ENCODE results near the gene CHURC1.
"Not testable (repeated sequence)": the region's sequence is repeated elsewhere in the genome, so short reads cannot be mapped to it uniquely, and the experiment has no call there.

The CHURC1 gene

GRCh38 chr14:64891839-64892375, 22.3 kb upstream of the CHURC1 start:
- in situ Hi-C loops (cut with HindIII; ENCODE audit: low pct_ligation_motif_present, low pct_unique_long_range_greater_than_20kb, low sequenced_read_pairs), result no loop called here
- DNase-seq, result peak; percentile 57

GRCh38 chr14:64899958-64900357, 14.3 kb upstream of the CHURC1 start:
- DNase-seq, result no peak
- in situ Hi-C loops (cut with HindIII; ENCODE audit: low pct_ligation_motif_present, low pct_unique_long_range_greater_than_20kb, low sequenced_read_pairs), result no loop called here

DNA sequence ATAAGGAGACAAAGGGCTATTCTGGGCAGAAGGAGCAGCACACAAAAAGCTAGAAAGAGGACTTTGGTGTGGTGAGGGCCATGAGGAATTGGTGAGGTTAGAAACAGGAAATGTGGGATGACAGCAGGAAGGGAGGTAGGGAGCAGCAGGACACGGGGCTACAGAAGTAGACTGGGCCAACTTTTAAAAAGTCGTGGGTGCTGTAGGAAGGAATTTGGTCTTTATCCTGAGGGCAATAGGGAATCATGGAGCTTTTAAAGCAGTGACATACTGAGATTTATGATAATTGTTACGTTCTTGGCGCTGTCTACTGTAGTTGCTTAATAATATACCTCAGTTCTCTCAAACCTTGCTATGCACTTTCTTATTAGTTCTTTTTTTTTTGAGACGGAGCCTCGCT, 8.2 kb upstream of the CHURC1 start:
- no peak for DNase-seq
- in situ Hi-C loops (cut with HindIII; ENCODE audit: low pct_ligation_motif_present, low pct_unique_long_range_greater_than_20kb, low sequenced_read_pairs), result no loop called here

GRCh38 chr14:64910847-64911495, 3.3 kb upstream of the CHURC1 start:
- in situ Hi-C loops (cut with HindIII; ENCODE audit: low pct_ligation_motif_present, low pct_unique_long_range_greater_than_20kb, low sequenced_read_pairs), result no loop called here
- DNase-seq, result peak; percentile 36

GRCh38 chr14:64912261-64912660, 2.0 kb upstream of the CHURC1 start:
- in situ Hi-C loops (cut with HindIII; ENCODE audit: low pct_ligation_motif_present, low pct_unique_long_range_greater_than_20kb, low sequenced_read_pairs), result no loop called here
- DNase-seq, result no peak

DNA sequence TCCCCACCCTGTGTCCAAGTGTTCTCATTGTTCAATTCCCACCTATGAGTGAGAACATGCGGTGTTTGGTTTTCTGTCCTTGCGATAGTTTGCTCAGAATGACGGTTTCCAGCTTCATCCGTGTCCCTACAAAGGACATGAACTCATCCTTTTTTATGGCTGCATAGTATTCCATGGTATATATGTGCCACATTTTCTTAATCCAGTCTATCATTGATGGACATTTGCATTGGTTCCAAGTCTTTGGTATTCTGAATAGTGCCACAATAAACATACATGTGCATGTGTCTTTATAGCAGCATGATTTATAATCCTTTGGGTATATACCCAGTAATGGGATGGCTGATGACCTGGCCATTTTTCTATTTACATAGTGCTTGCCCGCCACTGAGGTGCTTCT, 778 bp upstream of the CHURC1 start:
- in situ Hi-C loops (cut with HindIII; ENCODE audit: low pct_ligation_motif_present, low pct_unique_long_range_greater_than_20kb, low sequenced_read_pairs), result not testable (repeated sequence)

GRCh38 chr14:64915029-64915424, 772 bp downstream of the CHURC1 start:
- in situ Hi-C loops (cut with HindIII; ENCODE audit: low pct_ligation_motif_present, low pct_unique_long_range_greater_than_20kb, low sequenced_read_pairs), result no loop called here
- DNase-seq, result no peak

More for the DNA sequence above, 778 bp upstream of the CHURC1 start:
- DNase-seq, result not testable (repeated sequence)

DNA sequence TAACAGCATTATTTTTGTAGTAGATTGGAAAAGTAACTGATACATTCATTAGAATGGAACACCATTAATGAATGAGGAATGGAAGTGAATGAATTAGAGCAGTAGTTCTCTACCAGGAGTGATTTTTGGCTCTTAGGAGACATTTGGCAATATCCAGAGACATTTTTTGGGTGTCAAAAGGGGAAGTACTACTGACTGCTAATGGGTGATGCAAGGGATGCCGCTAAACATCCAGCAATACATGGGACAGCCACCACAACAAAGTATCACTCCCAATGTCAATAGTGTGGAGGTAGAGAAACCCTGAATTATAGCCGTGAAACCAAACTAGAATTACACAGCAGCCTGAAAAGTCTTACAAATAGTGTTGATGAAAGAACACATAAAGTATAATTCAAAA, 1.5 kb downstream of the CHURC1 start:
- in situ Hi-C loops (cut with HindIII; ENCODE audit: low pct_ligation_motif_present, low pct_unique_long_range_greater_than_20kb, low sequenced_read_pairs), result no loop called here
- no peak for DNase-seq

- in situ Hi-C loops (cut with HindIII; ENCODE audit: low pct_ligation_motif_present, low pct_unique_long_range_greater_than_20kb, low sequenced_read_pairs), result no loop called here
- DNase-seq, result no peak
Measured at GRCh38 chr14:64918216-64918615, 4.0 kb downstream of the CHURC1 start.

- in situ Hi-C loops (cut with HindIII; ENCODE audit: low pct_ligation_motif_present, low pct_unique_long_range_greater_than_20kb, low sequenced_read_pairs), result no loop called here
- no peak for DNase-seq
Measured at GRCh38 chr14:64919215-64919614, 5.0 kb downstream of the CHURC1 start.

GRCh38 chr14:64919618-64920017, 5.4 kb downstream of the CHURC1 start:
- in situ Hi-C loops (cut with HindIII; ENCODE audit: low pct_ligation_motif_present, low pct_unique_long_range_greater_than_20kb, low sequenced_read_pairs), result no loop called here

DNA sequence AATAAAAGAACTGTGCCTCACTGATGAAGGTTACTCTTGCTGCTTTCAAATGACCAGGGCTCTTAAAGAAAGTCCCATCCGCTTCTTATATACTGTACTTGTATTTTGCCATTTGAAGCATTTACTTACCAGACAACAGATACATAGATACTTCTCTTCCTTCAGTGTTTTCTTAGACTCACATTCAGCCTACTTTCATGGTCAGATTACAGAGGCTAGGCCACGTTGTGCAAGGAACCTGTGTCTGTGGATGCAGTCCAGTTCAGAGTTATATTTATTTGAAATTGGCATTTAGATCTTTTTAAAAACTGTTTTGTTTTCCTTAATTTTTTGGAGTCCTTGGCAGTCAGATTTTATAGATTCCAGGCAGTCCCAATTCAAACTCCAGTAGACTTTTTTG, 6.2 kb downstream of the CHURC1 start:
- no peak for DNase-seq
- in situ Hi-C loops (cut with HindIII; ENCODE audit: low pct_ligation_motif_present, low pct_unique_long_range_greater_than_20kb, low sequenced_read_pairs), result no loop called here

More at GRCh38 chr14:64919618-64920017, 5.4 kb downstream of the CHURC1 start:
- no peak for DNase-seq

- in situ Hi-C loops (cut with HindIII; ENCODE audit: low pct_ligation_motif_present, low pct_unique_long_range_greater_than_20kb, low sequenced_read_pairs), result no loop called here
- no peak for DNase-seq
Measured at GRCh38 chr14:64923015-64923414, 8.8 kb downstream of the CHURC1 start.

GRCh38 chr14:64926398-64926995, 12.2 kb downstream of the CHURC1 start:
- in situ Hi-C loops (cut with HindIII; ENCODE audit: low pct_ligation_motif_present, low pct_unique_long_range_greater_than_20kb, low sequenced_read_pairs), result no loop called here
- no peak for DNase-seq

DNA sequence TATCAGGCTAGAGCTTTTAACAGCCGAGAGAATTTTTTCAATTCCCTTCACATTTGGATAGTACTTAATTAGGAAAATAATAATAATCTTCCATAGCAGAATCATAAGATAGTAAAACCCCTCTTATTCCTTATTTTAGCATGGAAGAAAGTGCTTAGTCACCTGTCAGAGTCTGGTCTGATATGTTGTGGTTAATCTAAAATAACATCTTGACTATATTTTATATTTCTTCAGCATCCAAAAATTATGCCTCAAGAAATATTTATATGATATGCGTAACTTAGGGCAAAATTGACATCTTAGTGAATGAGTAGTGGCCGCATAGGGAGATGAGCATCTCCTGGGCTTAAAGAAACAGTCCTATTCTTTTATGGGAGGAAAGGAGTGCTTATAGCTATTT, 12.8 kb downstream of the CHURC1 start:
- no peak for DNase-seq
- in situ Hi-C loops (cut with HindIII; ENCODE audit: low pct_ligation_motif_present, low pct_unique_long_range_greater_than_20kb, low sequenced_read_pairs), result no loop called here

GRCh38 chr14:64928239-64929013, 14.2 kb downstream of the CHURC1 start:
- DNase-seq, result no peak
- in situ Hi-C loops (cut with HindIII; ENCODE audit: low pct_ligation_motif_present, low pct_unique_long_range_greater_than_20kb, low sequenced_read_pairs), result no loop called here

- DNase-seq, result no peak
- in situ Hi-C loops (cut with HindIII; ENCODE audit: low pct_ligation_motif_present, low pct_unique_long_range_greater_than_20kb, low sequenced_read_pairs), result no loop called here
Measured at GRCh38 chr14:64929014-64929359, 14.7 kb downstream of the CHURC1 start.

- in situ Hi-C loops (cut with HindIII; ENCODE audit: low pct_ligation_motif_present, low pct_unique_long_range_greater_than_20kb, low sequenced_read_pairs), result no loop called here
- DNase-seq, result no peak
Measured at GRCh38 chr14:64930085-64930843, 16.0 kb downstream of the CHURC1 start.

DNA sequence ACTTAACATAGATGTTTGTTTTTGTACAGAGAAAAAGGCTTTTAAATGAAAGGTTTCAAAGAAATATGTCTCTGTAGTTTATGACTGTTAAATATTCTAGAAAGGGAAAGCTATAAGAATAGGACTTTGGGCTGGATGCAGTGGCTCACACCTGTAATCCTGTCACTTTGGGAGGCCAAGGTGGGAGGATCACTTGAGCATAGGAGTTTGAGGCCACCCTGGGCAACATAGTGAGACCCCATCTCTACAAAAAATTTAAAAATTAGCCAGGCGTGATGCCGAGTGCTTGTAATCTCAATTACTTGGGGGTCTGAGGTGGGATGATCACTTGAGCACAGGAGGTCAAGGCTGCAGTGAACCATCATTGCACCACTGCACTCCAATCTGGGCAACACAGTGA, 16.9 kb downstream of the CHURC1 start:
- no peak for DNase-seq
- in situ Hi-C loops (cut with HindIII; ENCODE audit: low pct_ligation_motif_present, low pct_unique_long_range_greater_than_20kb, low sequenced_read_pairs), result no loop called here
